GM18870 (cell line): Measurements from ENCODE around the gene PROCA1.
"Not testable (repeated sequence)": the region's sequence is repeated elsewhere in the genome, so short reads cannot be mapped to it uniquely, and the experiment has no call there.

Source experiments
- ATAC-seq: cut with Tn5 transposase; IDR thresholded peaks from one replicate; pipeline ENCODE4 v1.9.1; 2021; ENCODE audit warnings: moderate library complexity; ENCODE audit not compliant: unreplicated experiment

Gene PROCA1

DNA sequence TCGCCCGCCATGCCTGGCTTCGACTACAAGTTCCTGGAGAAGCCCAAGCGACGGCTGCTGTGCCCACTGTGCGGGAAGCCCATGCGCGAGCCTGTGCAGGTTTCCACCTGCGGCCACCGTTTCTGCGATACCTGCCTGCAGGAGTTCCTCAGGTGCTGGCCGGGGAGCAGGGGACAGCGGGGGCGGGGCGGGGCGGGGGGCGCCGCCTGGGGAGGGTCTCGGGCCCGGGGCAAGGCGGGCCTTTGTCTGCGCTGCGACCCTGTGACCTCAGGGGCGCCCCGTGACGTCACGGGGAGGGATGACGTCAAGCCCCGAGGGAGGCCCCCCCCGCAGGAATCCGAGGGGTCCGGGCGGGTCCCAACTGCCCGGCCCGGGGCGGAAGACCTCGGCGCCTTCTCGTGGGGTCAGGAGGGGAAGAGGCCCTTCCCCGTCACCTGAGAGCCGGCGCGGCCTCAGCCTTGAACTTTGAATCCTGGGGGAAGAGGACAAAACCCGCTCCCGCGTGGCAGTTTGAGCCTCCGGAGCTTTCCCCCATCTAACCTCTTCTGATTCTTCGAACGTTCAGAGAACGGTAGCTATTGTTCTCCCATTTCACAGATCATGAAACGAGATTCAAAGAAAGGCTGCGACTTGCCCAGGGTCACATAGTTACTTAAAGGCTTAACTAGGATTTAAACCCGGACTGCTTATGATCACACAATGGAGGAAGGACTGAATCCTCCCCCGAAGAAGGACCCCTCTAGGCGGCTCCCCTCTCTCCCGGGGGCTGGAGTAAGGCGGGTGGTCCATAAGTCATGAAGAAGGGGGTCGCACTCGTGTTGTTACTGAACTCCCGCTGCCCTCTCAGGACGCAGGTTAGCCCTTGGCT, 32.6 kb upstream of the PROCA1 start:
- no peak for ATAC-seq

DNA sequence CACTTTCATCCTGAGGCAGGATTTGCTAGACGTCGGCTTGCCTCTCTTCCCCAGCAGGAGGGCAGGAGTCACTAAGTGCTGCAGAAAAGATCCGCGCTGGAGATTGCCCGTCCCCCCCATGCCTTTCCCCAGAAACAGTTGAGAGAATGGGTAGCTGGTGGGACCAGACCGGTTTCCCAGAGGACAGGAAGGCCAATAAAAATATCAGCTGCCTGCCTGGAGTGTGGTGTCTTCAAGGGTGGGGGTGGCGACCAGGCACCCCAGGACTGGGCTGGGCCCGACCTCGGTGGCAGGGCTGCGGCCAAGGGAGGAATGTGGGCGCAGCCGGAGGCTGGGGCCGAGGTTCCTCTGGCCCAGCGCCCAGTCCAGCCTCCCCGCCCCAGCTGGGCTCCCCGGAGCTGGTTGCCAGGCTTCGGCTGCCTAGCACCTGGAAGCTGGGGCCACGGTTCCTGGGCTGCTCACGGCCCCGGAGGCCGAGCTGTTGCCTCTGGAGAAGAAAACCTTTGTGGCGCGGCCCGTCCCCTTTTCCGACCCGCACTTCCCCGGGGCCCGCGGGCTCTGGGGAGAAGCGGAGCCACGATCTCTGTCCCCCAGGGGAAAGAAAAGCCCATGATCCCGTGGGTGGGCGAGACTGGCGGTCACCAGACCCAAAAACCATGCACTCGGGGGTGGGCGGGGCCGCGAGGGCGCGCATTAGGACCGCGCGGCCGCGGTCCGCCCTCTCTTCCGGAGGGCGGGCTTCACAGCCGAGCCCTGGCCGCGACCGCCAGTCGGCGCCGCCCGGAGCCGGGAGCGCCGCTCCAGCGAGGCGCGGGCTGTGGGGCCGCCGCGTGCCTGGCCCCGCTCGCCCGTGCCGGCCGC, 31.8 kb upstream of the PROCA1 start, which contains the start of gene TRAF4:
TSS of gene TRAF4 (plus strand) at position 769 of the 861 bp plus-strand sequence. CDS start 102 bp downstream, outside the sequence.
- no peak for ATAC-seq

DNA sequence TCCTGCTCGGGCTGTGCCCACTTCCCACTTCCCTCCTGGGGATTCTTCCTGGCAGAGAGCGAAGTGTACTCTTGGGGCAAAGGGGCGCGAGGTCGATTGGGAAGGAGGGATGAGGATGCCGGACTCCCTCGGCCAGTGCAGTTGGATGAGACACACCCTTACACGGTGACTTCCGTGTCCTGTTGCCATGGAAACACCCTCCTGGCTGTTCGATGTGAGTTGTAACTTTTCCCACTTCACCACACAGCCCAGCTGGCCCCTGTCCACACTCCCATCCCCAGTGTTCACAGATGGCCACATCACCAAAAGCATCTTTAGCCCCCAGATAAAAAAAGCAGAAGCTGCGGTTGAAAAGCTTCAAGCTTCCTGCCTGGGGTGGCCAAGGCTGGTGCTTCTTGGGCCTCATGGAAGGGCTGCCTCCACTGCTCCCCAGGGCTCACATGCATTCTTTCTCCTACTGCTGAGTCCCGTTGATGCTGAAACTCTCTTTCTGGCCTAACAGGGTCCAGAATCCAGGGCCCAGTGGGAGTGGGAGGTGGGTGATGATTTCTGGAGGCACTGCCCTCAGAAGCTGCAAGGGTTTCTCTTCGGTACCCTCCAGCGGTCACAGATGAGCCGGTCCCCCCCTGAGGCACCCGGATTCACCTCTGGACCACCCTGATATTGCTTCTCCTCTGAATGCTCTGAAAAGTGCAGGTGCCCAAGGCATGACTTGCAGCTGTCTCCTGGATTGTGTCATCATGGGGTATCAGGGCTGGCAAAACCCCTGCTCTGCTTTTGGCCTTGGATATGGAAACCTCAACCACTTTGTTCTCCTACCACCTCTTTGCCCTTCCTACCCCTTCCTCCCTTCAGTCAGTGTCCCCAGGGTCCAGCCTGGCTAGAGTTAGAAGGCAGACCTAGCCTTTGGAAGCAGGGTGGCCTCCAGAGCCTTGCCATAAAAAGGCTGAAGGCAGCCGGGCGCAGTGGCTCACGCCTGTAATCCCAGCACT, 30.0 kb upstream of the PROCA1 start:
- no peak for ATAC-seq

DNA sequence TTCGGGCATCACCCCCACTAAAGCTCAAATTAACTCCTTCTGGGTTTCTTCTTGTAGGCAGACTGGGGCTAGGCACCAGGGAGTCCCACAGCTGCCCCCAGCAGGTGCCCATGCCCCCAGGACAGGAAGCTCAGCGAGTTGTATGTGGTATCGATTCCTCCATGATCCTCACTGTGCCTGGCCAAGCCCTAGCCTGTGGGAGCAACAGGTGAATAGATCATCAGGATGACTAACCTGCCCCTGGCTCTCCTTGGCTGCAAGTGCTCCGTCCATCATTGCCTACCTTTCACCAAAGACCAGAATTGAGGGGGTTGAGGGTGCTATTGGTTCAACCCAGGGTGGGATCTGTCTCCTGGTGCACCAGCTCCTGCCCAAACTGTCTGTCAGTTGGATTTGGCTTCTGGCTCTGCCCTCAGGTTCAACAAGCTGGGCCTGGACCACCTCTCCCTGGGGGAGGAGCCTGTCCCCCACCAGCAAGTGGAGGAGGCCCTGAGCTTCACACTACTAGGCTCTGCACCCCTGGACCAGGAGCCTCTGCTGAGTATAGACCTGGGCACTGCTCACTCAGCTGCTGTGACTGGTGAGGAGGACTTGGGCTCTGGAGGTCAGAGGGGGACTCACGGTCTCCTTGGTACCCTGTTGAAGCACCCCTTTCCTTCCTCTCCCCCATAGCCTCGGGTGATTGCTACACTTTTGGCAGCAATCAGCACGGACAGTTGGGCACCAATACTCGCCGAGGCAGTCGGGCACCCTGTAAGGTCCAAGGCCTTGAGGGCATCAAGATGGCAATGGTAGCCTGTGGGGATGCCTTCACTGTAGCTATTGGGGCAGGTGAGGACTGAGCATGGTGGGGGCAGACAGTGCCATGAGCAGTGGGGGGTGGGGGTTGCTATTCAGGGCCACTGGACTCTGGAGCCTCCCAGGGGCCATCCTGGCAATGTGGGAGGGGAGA, 29.0 kb upstream of the PROCA1 start:
- no peak for ATAC-seq

DNA sequence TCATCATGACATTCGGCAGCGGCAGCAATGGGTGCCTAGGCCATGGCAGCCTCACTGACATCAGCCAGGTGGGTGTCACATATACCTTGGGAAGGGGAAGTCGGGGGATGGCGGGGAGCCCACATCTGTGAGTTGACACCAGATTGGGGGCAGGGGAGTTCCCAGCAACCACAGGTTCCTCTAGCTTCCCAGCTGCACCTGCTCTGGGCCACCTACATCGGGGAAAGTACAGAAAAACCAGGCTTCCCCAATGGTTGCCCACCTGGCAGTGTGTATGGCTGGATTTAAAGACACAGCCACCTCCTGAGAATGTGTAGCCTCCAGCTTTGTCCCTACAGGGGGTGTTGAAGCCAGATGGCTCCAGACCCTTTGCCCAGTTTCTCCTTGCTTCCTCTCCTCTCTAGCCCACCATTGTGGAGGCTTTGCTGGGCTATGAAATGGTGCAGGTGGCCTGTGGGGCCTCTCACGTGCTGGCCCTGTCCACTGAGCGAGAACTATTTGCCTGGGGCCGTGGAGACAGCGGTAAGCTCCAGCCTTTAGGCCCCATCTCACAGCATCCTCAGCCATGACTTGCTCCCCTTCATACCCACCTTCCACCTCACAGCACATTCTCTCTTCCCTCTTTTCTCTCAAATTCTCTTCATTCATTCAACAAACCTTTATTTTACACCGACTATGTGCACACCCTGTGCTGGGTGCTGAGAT, 27.1 kb upstream of the PROCA1 start:
- no peak for ATAC-seq

DNA sequence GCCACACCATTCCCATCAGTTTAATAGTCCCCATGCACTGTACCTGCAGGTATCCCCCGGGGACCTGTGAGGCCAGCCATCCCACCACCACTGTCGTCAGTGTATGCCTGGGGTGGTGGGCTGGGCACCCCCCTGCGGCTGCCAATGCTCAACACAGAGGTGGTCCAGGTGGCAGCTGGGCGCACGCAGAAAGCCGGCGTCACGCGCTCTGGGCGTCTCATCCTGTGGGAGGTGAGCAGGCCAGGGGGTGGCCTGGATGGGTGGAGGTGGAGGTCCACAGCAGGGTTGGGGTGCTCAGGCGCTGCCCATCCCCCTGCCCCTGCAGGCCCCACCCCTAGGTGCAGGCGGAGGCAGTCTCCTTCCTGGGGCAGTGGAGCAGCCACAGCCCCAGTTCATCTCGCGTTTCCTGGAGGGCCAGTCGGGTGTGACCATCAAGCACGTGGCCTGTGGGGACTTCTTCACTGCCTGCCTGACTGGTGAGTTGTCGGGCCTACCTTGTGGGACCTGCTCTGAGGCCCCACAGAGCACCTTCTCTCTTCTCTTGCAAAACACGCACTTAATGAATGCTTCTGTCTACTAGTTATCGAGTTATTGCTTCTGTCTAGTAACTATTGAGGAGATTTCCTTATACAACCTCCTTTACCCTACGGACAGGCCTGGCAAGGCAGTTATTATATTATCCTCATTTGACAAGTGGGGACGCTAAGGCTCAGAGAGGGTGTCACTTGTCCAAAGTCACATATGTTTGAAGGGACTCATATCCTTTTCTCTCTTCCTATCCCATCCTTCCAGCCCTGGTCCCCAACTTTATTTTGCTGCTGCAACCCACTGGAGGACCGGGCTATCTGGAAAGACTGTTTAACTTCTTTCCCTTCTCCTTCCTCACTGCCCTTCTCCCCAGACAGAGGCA, 26.3 kb upstream of the PROCA1 start:
- ATAC-seq: no peak

DNA sequence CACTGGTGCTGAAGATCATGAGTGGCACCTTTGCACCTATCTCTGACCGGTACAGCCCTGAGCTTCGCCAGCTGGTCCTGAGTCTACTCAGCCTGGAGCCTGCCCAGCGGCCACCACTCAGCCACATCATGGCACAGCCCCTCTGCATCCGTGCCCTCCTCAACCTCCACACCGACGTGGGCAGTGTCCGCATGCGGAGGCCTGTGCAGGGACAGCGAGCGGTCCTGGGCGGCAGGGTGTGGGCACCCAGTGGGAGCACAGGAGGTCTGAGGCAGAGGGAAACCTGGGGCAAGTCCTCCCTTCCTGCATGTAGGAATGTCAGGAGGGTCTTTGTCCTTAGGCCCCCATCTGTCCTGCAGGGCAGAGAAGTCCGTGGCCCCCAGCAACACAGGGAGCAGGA, 25.6 kb upstream of the PROCA1 start:
- no peak for ATAC-seq

DNA sequence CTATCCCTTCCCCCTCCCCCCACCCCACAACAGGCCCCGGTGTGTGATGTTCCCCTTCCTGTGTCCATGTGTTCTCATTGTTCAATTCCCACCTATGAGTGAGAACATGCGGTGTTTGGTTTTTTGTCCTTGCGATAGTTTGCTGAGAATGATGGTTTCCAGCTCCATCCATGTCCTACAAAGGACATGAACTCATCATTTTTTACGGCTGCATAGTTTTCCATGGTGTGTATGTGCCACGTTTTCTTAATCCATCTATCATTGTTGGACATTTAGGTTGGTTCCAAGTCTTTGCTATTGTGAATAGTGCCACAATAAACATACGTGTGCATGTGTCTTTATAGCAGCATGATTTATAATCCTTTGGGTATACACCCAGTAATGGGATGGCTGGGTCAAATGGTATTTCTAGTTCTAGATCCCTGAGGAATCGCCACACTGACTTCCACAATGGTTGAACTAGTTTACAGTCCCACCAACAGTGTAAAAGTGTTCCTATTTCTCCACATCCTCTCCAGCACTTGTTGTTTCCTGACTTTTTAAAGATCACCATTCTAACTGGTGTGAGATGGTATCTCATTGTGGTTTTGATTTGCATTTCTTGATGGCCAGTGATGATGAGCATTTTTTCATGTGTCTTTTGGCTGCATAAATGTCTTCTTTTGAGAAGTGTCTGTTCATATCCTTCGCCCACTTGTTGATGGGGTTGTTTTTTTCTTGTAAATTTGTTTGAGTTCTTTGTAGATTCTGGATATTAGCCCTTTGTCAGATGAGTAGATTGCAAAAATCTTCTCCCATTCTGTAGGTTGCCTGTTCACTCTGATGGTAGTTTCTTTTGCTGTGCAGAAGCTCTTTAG, 24.5 kb upstream of the PROCA1 start:
- ATAC-seq: not testable (repeated sequence)

DNA sequence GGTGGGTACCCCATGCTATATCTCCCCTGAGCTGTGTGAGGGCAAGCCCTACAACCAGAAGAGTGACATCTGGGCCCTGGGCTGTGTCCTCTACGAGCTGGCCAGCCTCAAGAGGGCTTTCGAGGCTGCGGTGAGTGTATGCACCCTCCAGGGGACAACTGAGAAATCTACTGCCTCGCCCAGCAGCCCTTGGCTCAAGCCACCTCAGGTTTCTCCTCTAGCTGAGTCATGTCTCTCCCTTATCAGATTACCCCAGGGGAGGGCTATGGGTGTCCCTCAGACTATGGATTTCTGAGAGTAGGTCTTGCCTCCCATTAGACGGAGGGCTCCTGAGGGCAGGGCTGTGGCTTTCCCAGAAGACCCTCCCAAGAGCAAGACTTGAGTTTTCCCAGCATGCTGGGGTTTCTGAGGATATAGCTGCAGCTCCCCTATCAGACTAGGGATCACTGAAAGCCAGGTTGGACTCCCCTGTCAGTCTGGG, 23.6 kb upstream of the PROCA1 start:
- ATAC-seq: no peak

DNA sequence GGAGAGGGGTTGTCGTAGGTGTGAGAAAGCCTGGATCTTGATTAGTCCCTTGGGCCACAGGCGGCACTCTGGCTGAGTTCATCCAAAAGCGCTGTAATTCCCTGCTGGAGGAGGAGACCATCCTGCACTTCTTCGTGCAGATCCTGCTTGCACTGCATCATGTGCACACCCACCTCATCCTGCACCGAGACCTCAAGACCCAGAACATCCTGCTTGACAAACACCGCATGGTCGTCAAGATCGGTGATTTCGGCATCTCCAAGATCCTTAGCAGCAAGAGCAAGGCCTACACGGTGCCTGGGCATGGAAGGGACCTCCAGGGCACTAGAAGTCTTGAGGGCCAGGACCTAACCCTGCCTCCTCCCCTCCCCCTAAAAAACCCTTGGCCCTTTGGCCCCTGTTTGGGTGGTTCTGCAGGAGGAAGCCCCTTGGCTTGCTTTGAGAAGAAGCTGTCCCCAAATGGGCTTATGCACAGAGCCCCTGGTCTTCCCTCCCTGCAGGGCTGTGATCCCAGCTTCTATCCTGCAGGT, 23.1 kb upstream of the PROCA1 start:
- ATAC-seq: no peak

DNA sequence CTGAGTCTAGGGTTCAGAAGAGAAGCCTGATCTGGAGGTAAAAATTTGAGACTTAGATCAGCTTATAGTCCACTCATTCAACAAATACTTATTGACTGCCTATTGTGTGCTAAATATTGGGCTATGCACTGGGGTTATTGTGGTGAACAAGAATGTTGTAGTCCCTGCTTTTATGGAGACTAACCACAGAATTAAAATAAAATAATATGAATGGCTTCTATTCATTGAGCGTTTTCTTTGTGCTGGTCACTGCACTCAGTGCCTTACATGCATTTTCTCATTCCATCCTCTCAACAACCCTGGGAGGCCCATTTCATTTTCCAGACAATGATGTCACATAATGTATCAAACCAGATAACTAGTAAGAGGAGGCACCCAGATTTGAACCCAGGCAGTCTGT, 21.7 kb upstream of the PROCA1 start:
- ATAC-seq: no peak

DNA sequence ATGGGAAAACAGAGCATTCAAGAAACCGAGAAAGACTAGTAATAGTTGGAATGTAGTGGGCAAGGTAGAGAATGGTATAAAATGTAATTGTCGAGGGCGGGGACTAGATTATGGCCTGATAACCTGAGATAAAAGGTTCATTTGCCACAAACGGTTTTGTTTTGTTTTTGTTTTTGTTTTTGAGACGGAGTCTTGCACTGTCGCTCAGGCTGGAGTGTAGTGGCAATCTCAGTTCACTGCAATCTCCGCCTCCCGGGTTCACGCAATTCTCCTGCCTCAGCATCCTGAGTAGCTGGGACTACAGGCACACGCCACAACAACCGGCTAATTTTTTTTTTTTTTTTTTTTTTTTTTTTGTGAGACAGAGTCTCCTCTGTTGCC, 18.3 kb upstream of the PROCA1 start:
- no peak for ATAC-seq

DNA sequence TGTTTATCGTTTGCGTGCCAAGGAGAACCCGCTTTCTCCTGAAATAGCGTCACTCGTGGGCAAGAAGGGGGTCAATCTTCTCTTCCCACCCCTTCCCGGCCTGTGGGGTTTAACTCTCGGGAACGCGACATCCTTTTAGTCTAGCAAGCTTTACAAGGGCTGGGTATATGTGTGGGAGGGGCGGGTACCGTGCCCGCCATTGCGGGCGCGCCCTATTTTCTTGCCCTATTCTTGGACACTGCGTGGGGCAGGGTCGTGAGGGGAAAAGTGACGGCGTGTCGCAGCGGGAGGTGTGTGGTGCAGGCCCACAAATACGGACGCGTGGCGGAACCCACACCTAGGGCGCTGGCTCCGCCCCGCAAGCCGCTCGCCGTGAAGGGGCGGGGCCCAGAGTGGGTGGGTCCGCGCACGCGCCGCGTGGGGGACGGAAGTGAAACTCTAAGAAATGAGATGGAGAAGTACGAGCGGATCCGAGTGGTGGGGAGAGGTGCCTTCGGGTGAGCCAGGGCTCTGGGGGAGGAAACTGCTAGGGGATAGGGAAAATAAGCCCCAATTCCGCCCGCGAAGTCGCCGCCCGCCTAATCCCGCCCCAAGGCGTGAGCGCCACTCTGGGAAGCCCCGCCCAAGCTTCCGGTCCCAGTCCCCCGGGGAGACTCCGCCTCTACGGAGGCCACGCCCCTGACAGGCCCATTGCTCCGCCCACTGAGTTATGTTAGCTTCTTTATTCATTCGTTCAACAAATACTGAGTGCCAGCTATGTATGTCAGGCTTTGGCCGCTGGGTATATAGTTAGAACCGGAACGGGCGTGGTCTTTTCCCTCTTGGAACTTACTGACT, 16.9 kb upstream of the PROCA1 start, which contains the start of gene NEK8:
TSS of gene NEK8 (plus strand) at position 425 of the 837 bp plus-strand sequence. CDS start at position 451, 26 bp downstream.
- peak; percentile 22 for ATAC-seq

DNA sequence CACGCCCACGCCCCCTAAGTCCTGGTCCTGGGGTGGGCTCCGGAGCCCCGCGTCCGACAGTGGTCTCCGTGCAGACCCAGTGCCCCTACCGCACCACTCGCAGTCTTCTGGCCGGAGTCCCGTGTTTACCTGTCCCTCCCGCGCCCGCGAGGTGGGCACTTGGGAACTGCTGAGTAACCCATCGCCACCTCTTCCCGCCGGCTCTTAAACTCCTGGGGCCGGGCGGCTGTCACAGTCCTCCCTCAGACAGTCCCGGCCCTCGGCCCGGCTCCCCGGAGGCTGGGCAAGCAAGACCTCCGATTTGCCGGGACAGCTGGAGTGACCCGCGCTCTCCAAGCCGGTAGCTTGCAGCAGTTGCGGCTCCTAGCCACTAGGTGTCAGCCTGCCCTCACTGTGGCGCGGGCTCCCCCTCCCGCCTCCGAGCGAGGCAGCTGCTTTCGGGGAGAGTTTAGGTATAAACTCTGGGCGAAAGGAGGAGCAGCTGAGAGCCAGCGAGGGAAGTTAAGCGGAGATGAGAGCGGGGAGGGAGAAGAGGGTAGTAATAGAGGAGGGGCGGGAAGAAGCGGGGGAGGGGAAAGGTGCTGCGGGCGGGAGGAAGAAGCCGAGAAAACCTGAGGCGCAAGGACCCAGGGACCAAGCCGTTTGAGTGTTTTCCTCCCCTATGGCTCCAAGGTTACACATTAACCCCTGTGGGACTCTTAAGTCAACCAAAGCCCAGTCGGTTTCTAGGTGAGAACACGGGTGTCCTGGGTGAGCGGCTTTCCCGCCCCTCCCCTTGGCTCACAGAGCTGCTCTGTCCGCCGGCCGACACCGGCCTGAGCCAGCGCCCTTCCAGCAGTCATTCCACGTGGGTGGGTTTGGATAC, 15.2 kb upstream of the PROCA1 start:
- peak; percentile 35 for ATAC-seq

DNA sequence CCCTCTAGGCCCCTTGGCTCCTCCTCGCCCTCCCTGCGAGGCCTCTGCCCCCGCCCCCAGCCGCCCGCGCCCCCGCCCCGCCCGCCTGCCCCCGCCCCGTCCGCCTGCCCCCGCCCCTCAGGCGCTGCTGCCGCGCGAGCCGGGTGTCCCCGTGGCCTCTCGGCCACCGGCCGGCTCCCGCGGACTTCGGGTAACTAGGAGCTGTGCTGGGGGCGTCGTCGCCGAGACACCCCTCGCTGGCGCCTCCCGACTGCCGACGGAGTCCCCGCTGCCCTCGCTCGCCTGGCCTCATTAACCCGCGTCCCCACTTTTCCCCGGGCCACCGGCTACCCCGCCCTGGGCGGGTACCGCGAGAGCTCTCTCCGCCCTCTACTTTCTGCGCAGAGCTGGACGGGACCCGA, 14.5 kb upstream of the PROCA1 start, which contains the start of gene TLCD1:
TSS of gene TLCD1 (minus strand) at position 8 of the 401 bp plus-strand sequence. CDS start 136 bp downstream, outside the sequence.
- ATAC-seq: peak; percentile 0
